Heart right ventricle (tissue), 16 donors: Measurements from ENCODE around the gene DYRK1A. TPM values are rescaled to one million over a fixed set of nuclear protein-coding genes. Genes with fewer than 3 reads are reported as not detected.

ENCODE experiments used
- ATAC-seq, 8 donors: fragments of 200-7000 bp; cut with Tn5 transposase; one replicate each; pipeline ENCODE4 v1.9.1; 2020; ENCODE audit warnings: mild to moderate bottlenecking in 8 of 8, moderate library complexity in 8 of 8, moderate number of reproducible peaks in 1 of 8
- DNase-seq, 2 donors: peaks; one replicate each; pipeline ENCODE4 v3.0.0-alpha.2; 2020
- H3K27ac ChIP-seq, 10 donors: fragments of 200-600 bp; sonication (generic) in 2 of 10; one replicate each; pipeline versions ENCODE4 v1.5.0 to v1.8.0; 2020 to 2022; ENCODE audit warnings: mild to moderate bottlenecking in 3 of 10
- H3K27me3 ChIP-seq, 7 donors: fragments of 200-600 bp; one replicate each; pipeline ENCODE4 v1.8.0; 2021 to 2022; ENCODE audit warnings: mild to moderate bottlenecking in 2 of 7
- H3K36me3 ChIP-seq, 9 donors: fragments of 200-600 bp; sonication (generic) in 1 of 9; one replicate each; pipeline versions ENCODE4 v1.5.0 to v1.8.0; 2020 to 2022; ENCODE audit warnings: mild to moderate bottlenecking in 2 of 9
- H3K4me1 ChIP-seq, 9 donors: fragments of 200-600 bp; sonication (generic) in 1 of 9; one replicate each; pipeline versions ENCODE4 v1.5.0 to v1.8.0; 2020 to 2022; ENCODE audit warnings: mild to moderate bottlenecking in 4 of 9
- H3K4me3 ChIP-seq, 10 donors: fragments of 200-600 bp; sonication (generic) in 2 of 10; one replicate each; pipeline versions ENCODE4 v1.5.0 to v1.8.0; 2020 to 2022; ENCODE audit warnings: mild to moderate bottlenecking in 7 of 10, moderate library complexity in 2 of 10
- H3K9me3 ChIP-seq, 11 donors: fragments of 200-600 bp in 10 of 11; sonication (generic) in 2 of 11; one replicate each; pipeline versions ENCODE4 v1.5.0 to v1.8.0; 2013 to 2022; ENCODE audit warnings: mild to moderate bottlenecking in 2 of 11, control low read depth in 1 of 11, moderate library complexity in 1 of 11
- CTCF ChIP-seq, 9 donors: fragments of 200-600 bp; sonication (generic) in 2 of 9; IDR thresholded peaks; one replicate each; pipeline versions ENCODE4 v1.5.0 to v1.8.0; 2021 to 2022; ENCODE audit warnings: antibody characterized with exemption in 9 of 9, mild to moderate bottlenecking in 5 of 9, moderate library complexity in 1 of 9
- WGBS, 2 donors: extraction: QIAGEN DNeasy Blood & Tissue Kit; methylation state at CpG; one replicate each; pipeline ENCODE4 v1.1.7; 2013; ENCODE audit warnings: inconsistent platforms in 1 of 2; 5-methylcytosine and 5-hydroxymethylcytosine counted together
- intact Hi-C, 10 donors: fragments of 100-400 bp; cut with DNase I; formaldehyde crosslinking; loops; one replicate each; pipeline versions ENCODE4 v1.11.1 to v1.14.2; 2022
- polyA plus RNA-seq, 2 donors: library from polyadenylated mRNA; stranded (reverse); fragments of 200-250 nt; gene quantifications; one replicate each; pipeline ENCODE4 v1.2.3, GENCODE V29; 2013
- total RNA-seq, 10 donors: library from RNA; stranded (reverse); fragmentation: NEBNext Ultra II Directional in 3 of 10; extraction: Animal tissue kit (Norgen Biotek cat#: 25700) in 3 of 10; gene quantifications; one replicate each; pipeline versions ENCODE4 v1.2.1 to v1.2.4, GENCODE V29; 2021 to 2023
- donor health status: Arrhythmogenic right ventricular cardiomyopathy.
- donor health status: ischemic (EF 13 %, LVEDD 7.1; RV severe dilation, severe dysfunction).
- donor health status: healthy with polysubstance abuse.
- donor health status: DM: no; HTN: yes; CAD: no.
- donor health status: DM: no; HTN: no; CAD: no.
- donor health status: ischemic (EF 25% LVEDD 6.9; RV normal size, moderate dysfunction).
- donor health status: ischemic (EF 25% LVEDD 5.7; RV mildly dilated, moderate dysfunction).
- donor health status: healthy.
- donor health status: DM: yes; HTN: yes; CAD: no.
- donor health status: Ischemic cardiomyopathy.
- donor health status: ischemic (EF 35%, LVEDD 5.7; RV mildly dilated, moderate dysfunction).
- donor health status: nonischemic (EF 11% LVEDD 7.7; RV severe dilation, severe dysfunction).
- donor health status: DM: yes; HTN: yes; CAD: no.
- donor health status: PGD.
- donor health status: ischemic (EF 29% LVEDD 5.4; RV normal size, mild dysfunction).
- donor health status: nonischemic (EF 23%, LVEDD 6.1; RV moderate dilation, normal function).

DYRK1A gene
- total and polyA plus RNA-seq, 12 donors, result 24.7 to 94.2 (median 73.2) TPM

GRCh38 chr21:37368541-37369279 lies 2.1 kb downstream of the DYRK1A start:
- Histone ChIP-seq H3K27me3 (no peaks in the 10 kb centered on the region), H3K4me3 (peak overlapping the region; percentile 29 to 98 (median 84)), H3K27ac (peak overlapping the region; percentile 97 to 100 (median 100)), H3K36me3 (no peaks in the 10 kb centered on the region), H3K9me3 (no peaks in the 10 kb centered on the region), H3K4me1 (peaks cover 4 to 67% (median 62%) of the 10 kb centered on the region in 9 donors)
- DNase-seq (no peak), ATAC-seq (no peak)
- no peak for TF ChIP-seq CTCF (IDR thresholded peaks at IDR 0.05)
- WGBS, 2 donors, result 7 to 10% methylated on average over 9 of the region's 9 CpGs
- intact Hi-C loops, result loop anchor here in 7 of 10 donors (5.0 to 10.0 kb wide), 13 partner anchors 69 to 199 kb away; partner anchors contain the start of gene VPS26C (in 2 of the 7)

GRCh38 chr21:37369307-37369854 lies 2.8 kb downstream of the DYRK1A start:
- H3K27me3 ChIP-seq, result no peaks in the 10 kb centered on the region
- intact Hi-C loops, result loop anchor here in 7 of 10 donors (5.0 to 10.0 kb wide), 13 partner anchors 68 to 198 kb away; partner anchors contain the start of gene VPS26C (in 2 of the 7)

GRCh38 chr21:37370152-37371040 lies 3.8 kb downstream of the DYRK1A start:
- H3K4me1 ChIP-seq, result peaks cover 4 to 73% (median 70%) of the 10 kb centered on the region in 9 donors
- intact Hi-C loops, result loop anchor here in 6 of 10 donors (5.0 to 10.0 kb wide), 6 partner anchors 47 to 184 kb away; no protein-coding TSS in a partner anchor
- no peak for ATAC-seq

More at GRCh38 chr21:37369307-37369854, 2.8 kb downstream of the DYRK1A start:
- Histone ChIP-seq H3K4me1 (peaks cover 4 to 73% (median 69%) of the 10 kb centered on the region in 9 donors), H3K4me3 (peak overlapping the region in 9 of 10 donors; percentile 66 to 98 (median 87)), H3K36me3 (no peaks in the 10 kb centered on the region), H3K27ac (peak overlapping the region in 6 of 10 donors; percentile 99 to 100 (median 100)), H3K9me3 (no peaks in the 10 kb centered on the region)
- 22 to 31% methylated on average over 3 of the region's 3 CpGs for WGBS, 2 donors
- ATAC-seq (no peak), DNase-seq (no peak)
- TF ChIP-seq CTCF (IDR thresholded peaks at IDR 0.05), result no peak

More at GRCh38 chr21:37370152-37371040, 3.8 kb downstream of the DYRK1A start:
- 15 to 17% methylated on average over 8 of the region's 8 CpGs for WGBS, 2 donors
- peak overlapping the region in 9 of 10 donors; percentile 2 to 100 (median 100) for H3K27ac ChIP-seq
- no peak for TF ChIP-seq CTCF (IDR thresholded peaks at IDR 0.05)
- no peaks in the 10 kb centered on the region for H3K36me3 ChIP-seq
- H3K9me3 ChIP-seq, result no peaks in the 10 kb centered on the region
- H3K4me3 ChIP-seq, result peak overlapping the region in 7 of 10 donors; percentile 6 to 98 (median 87)
- DNase-seq, result no peak
- H3K27me3 ChIP-seq, result no peaks in the 10 kb centered on the region
